Osteocyte (in vitro differentiated cells): Measurements from ENCODE around the gene ANLN. TPM values are rescaled to one million over a fixed set of nuclear protein-coding genes. Genes with fewer than 3 reads are reported as not detected.
"Not testable (repeated sequence)": the region's sequence is repeated elsewhere in the genome, so short reads cannot be mapped to it uniquely, and the experiment has no call there.

Experiments
- DNase-seq: peaks from one replicate; pipeline ENCODE4 v3.0.0; 2021; ENCODE audit warnings: mixed read lengths; ENCODE audit not compliant: unreplicated experiment; ENCODE audit errors: extremely low spot score
- H3K27ac Mint-ChIP-seq: one replicate; pipeline ENCODE4 v1.8.0; 2021; ENCODE audit warnings: mild to moderate bottlenecking, mixed read lengths; ENCODE audit not compliant: unreplicated experiment
- H3K27me3 Mint-ChIP-seq: one replicate; pipeline ENCODE4 v1.8.0; 2021; ENCODE audit warnings: mixed read lengths; ENCODE audit not compliant: unreplicated experiment
- H3K36me3 Mint-ChIP-seq: one replicate; pipeline ENCODE4 v1.8.0; 2021; ENCODE audit warnings: mixed read lengths; ENCODE audit not compliant: unreplicated experiment
- H3K4me1 Mint-ChIP-seq: one replicate; pipeline ENCODE4 v1.8.0; 2021; ENCODE audit warnings: mixed read lengths; ENCODE audit not compliant: unreplicated experiment
- H3K4me3 Mint-ChIP-seq: one replicate; pipeline ENCODE4 v1.8.0; 2021; ENCODE audit warnings: mild to moderate bottlenecking, moderate library complexity, mixed read lengths; ENCODE audit not compliant: unreplicated experiment
- H3K9me3 Mint-ChIP-seq: one replicate; pipeline ENCODE4 v1.8.0; 2021; ENCODE audit warnings: mixed read lengths; ENCODE audit not compliant: unreplicated experiment
- total RNA-seq: library from RNA; stranded (reverse); gene quantifications from 2 replicates; pipeline ENCODE4 v1.2.1, GENCODE V29; 2021
- TF ChIP-seq, protein P1 (sequence below): fragments of 200-600 bp; sonication (generic); IDR thresholded peaks from 2 replicates; pipeline ENCODE4 v1.5.0; 2021; ENCODE audit warnings: antibody characterized with exemption, mild to moderate bottlenecking, moderate library complexity

The ANLN gene
- total RNA-seq, 1 donor from 2014 or later, result 37.6 TPM

DNA sequence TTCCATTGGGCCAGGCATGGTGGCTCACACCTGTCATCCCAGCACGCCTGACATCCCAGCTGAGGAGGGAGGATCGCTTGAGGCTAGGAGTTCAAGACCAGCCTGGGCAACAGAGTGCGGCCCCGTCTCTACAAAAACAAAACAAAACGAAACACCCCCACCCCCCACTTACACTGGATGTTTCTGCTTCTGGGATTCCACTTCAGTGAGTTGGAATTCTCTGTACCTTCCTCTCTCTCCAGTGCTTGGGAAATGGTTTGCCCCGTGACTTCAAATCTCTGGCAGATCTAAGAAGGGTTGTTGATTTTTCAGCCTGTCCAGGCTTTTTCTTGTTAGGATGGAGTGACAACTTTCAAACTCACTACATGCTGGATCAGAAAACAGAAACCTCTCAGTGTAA lies 106.9 kb downstream of the ANLN start:
- H3K36me3 Mint-ChIP-seq, result no peaks in the 10 kb centered on the region
- no peaks in the 10 kb centered on the region for H3K9me3 Mint-ChIP-seq
- no peak overlapping the region for H3K4me3 Mint-ChIP-seq
- peaks cover 15% of the 10 kb centered on the region for H3K27me3 Mint-ChIP-seq
- DNase-seq, result peak; percentile 59
- H3K4me1 Mint-ChIP-seq, result peaks cover 1% of the 10 kb centered on the region
- TF ChIP-seq, protein P1, sequence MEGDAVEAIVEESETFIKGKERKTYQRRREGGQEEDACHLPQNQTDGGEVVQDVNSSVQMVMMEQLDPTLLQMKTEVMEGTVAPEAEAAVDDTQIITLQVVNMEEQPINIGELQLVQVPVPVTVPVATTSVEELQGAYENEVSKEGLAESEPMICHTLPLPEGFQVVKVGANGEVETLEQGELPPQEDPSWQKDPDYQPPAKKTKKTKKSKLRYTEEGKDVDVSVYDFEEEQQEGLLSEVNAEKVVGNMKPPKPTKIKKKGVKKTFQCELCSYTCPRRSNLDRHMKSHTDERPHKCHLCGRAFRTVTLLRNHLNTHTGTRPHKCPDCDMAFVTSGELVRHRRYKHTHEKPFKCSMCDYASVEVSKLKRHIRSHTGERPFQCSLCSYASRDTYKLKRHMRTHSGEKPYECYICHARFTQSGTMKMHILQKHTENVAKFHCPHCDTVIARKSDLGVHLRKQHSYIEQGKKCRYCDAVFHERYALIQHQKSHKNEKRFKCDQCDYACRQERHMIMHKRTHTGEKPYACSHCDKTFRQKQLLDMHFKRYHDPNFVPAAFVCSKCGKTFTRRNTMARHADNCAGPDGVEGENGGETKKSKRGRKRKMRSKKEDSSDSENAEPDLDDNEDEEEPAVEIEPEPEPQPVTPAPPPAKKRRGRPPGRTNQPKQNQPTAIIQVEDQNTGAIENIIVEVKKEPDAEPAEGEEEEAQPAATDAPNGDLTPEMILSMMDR, result no peak
- no peak overlapping the region for H3K27ac Mint-ChIP-seq

DNA sequence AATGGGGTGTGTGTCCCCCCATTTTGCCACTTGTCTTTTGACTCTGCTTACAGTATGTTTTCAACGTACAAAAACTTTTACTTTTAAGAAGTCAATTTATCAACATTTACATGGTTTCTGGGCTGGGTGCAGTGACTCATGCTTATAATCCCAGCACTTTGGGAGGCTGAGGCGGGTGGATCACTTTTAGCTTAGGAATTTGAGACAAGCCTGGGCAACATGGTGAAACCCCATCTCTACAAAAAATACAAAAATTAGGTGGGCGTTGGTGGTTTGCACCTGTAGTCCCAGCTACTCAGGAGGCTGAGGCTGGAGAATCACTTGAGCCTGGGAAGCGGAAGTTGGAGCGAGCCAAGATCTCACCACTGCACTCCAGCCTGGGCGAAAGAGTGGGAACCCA lies 107.5 kb downstream of the ANLN start:
- not testable (repeated sequence) for DNase-seq, H3K27me3 Mint-ChIP-seq, H3K27ac Mint-ChIP-seq, H3K4me1 Mint-ChIP-seq, H3K36me3 Mint-ChIP-seq, H3K9me3 Mint-ChIP-seq, H3K4me3 Mint-ChIP-seq

DNA sequence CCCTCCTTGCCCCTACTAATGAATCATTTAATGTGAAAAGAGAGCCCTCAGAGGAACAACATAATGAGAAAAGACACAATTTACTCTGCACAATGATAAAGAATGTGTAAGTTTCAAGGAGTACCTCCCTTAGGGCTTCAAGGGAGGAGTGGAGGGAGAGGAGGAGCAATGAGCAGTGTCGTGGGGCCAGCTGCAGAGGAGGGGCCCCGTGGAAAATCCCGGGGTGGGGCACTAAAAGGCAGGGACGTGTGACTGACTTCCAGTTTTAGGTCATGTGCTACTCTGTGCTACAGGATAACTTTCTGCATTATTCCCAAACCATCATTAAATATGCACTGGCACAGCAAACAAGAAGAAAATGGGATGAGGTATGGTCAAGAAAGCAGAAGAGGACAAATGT lies 108.1 kb downstream of the ANLN start:
- H3K36me3 Mint-ChIP-seq, result no peaks in the 10 kb centered on the region
- no peaks in the 10 kb centered on the region for H3K9me3 Mint-ChIP-seq
- DNase-seq, result no peak
- TF ChIP-seq, protein P1, result no peak
- H3K27ac Mint-ChIP-seq, result no peak overlapping the region
- peaks cover 1% of the 10 kb centered on the region for H3K4me1 Mint-ChIP-seq
- no peak overlapping the region for H3K4me3 Mint-ChIP-seq
- peaks cover 9% of the 10 kb centered on the region for H3K27me3 Mint-ChIP-seq

Other genes starting within 250 kb of the ANLN start
- gene EEPD1, start 236.6 kb upstream of the ANLN start, total RNA-seq, result 1.3 and 1.4 TPM in 2 replicates